H1 (cell line): Measurements from ENCODE around the gene MIB2. TPM values are rescaled to one million over a fixed set of nuclear protein-coding genes. Genes with fewer than 3 reads are reported as not detected.
"Not testable (repeated sequence)": the region's sequence is repeated elsewhere in the genome, so short reads cannot be mapped to it uniquely, and the experiment has no call there.

Experiments
- CTCF ChIA-PET: fragments of 300-600 bp; sonication (Branson Sonifier 250); formaldehyde crosslinking; loops from one replicate; lab custom pipeline; 2021; ENCODE audit not compliant: partially characterized antibody; lab: Charles Lee
- POLR2A ChIA-PET: fragments of 300-600 bp; sonication (Branson Sonifier 250); formaldehyde crosslinking; loops from one replicate; lab custom pipeline; 2021; ENCODE audit warnings: inconsistent platforms; ENCODE audit not compliant: partially characterized antibody; lab: Charles Lee
- DNase-seq, 2 experiments: peaks; one replicate each; pipeline versions ENCODE4 v3.0.0 to v3.0.0-alpha.2; 2010 to 2022; ENCODE audit warnings: low spot score in 2 of 2, low read depth in 1 of 2, mixed read lengths in 1 of 2
- FAIRE-seq: peaks from 2 replicates; lab custom pipeline; 2011; peaks lifted over from hg19 to GRCh38; lab: Jason Lieb, UNC
- H2AFZ ChIP-seq: 2 replicates; pipeline ENCODE4 v1.8.1; 2012; ENCODE audit warnings: low read length, inconsistent platforms
- H2AK5ac ChIP-seq: 2 replicates; pipeline ENCODE4 v1.6.1; 2013; ENCODE audit warnings: low read depth, low read length
- H2BK120ac ChIP-seq: replicated peaks from 2 replicates; pipeline ENCODE3; 2013; ENCODE audit warnings: low read depth, low read length, inconsistent platforms
- H2BK12ac ChIP-seq: 2 replicates; pipeline ENCODE4 v1.6.1; 2013; ENCODE audit warnings: low read depth, low read length
- H2BK15ac ChIP-seq: 2 replicates; pipeline ENCODE4 v1.6.1; 2013; ENCODE audit warnings: low read length
- H2BK20ac ChIP-seq: 2 replicates; pipeline ENCODE4 v1.6.1; 2013; ENCODE audit warnings: low read length
- H2BK5ac ChIP-seq: 2 replicates; pipeline ENCODE4 v1.6.1; 2013; ENCODE audit warnings: low read depth, low read length
- H3K14ac ChIP-seq: 2 replicates; pipeline ENCODE4 v1.6.1; 2013; ENCODE audit warnings: inconsistent platforms; ENCODE audit not compliant: insufficient read length
- H3K18ac ChIP-seq: 2 replicates; pipeline ENCODE4 v1.6.1; 2013; ENCODE audit warnings: low read length; ENCODE audit errors: extremely low read depth
- H3K23ac ChIP-seq: 2 replicates; pipeline ENCODE4 v1.6.1; 2013; ENCODE audit warnings: inconsistent platforms; ENCODE audit not compliant: insufficient read length
- H3K23me2 ChIP-seq: 2 replicates; pipeline ENCODE4 v1.6.1; 2013; ENCODE audit warnings: low read depth, low read length
- H3K27ac ChIP-seq: 2 replicates; pipeline ENCODE4 v1.6.1; 2011; ENCODE audit warnings: low read depth, low read length, inconsistent platforms
- H3K27me3 ChIP-seq, 4 experiments: replicated peaks in 1 of 4; 1 replicate in 1 of 4; 2 replicates in 3 of 4; pipeline versions ENCODE4 v1.6.1 to v1.8.1; 2011 to 2013; ENCODE audit warnings: low read length in 3 of 4, mild to moderate bottlenecking in 3 of 4, inconsistent platforms in 2 of 4, mixed read lengths in 2 of 4, moderate library complexity in 1 of 4; ENCODE audit not compliant: control insufficient read depth in 3 of 4, insufficient read depth in 3 of 4; ENCODE audit errors: extremely low read depth in 1 of 4
- H3K36me3 ChIP-seq, 4 experiments: 2 replicates each; pipeline versions ENCODE4 v1.6.1 to v1.8.1; 2011 to 2013; ENCODE audit warnings: mild to moderate bottlenecking in 4 of 4, low read length in 3 of 4, moderate library complexity in 2 of 4, control low read depth in 1 of 4, inconsistent platforms in 1 of 4; ENCODE audit not compliant: insufficient read depth in 4 of 4, control insufficient read depth in 2 of 4
- H3K4ac ChIP-seq: replicated peaks from 2 replicates; pipeline ENCODE3; 2013; ENCODE audit warnings: low read length, low read depth, mixed read lengths, inconsistent platforms; ENCODE audit not compliant: insufficient read length
- H3K4me1 ChIP-seq, 4 experiments: replicated peaks in 1 of 4; 1 replicate in 1 of 4; 2 replicates in 3 of 4; pipeline versions ENCODE4 v1.6.1 to v1.8.1; 2011 to 2013; ENCODE audit warnings: low read length in 3 of 4, inconsistent platforms in 2 of 4, mixed read lengths in 1 of 4; ENCODE audit not compliant: insufficient read depth in 4 of 4, control insufficient read depth in 3 of 4
- H3K4me2 ChIP-seq, 2 experiments: 2 replicates each; pipeline versions ENCODE4 v1.6.1 to v1.8.1; 2011 to 2013; ENCODE audit warnings: low read depth in 2 of 2, low read length in 2 of 2, control low read depth in 1 of 2, inconsistent platforms in 1 of 2, mild to moderate bottlenecking in 1 of 2; ENCODE audit not compliant: insufficient read depth in 1 of 2
- H3K4me3 ChIP-seq, 4 experiments: fragments of 200-600, 300-600 bp in 1 of 4; sonication (generic), shearing (Covaris generic), sonication (Bioruptor Twin) in 1 of 4; 2 replicates each; pipeline versions ENCODE4 v1.5.1 to v1.8.1; 2011 to 2016; ENCODE audit warnings: low read length in 4 of 4, low read depth in 3 of 4, control low read depth in 2 of 4, inconsistent platforms in 2 of 4, mild to moderate bottlenecking in 2 of 4, mixed read lengths in 1 of 4, moderate library complexity in 1 of 4; ENCODE audit not compliant: insufficient read depth in 2 of 4; ENCODE audit errors: extremely low read depth in 1 of 4
- H3K56ac ChIP-seq: replicated peaks from 2 replicates; pipeline ENCODE3; 2013; ENCODE audit warnings: low read depth, mild to moderate bottlenecking, mixed read lengths, low read length, inconsistent platforms; ENCODE audit not compliant: insufficient read length
- H3K79me1 ChIP-seq: 2 replicates; pipeline ENCODE4 v1.6.1; 2013; ENCODE audit warnings: low read depth, low read length, control low read depth
- H3K79me2 ChIP-seq, 2 experiments: 2 replicates each; pipeline versions ENCODE4 v1.6.1 to v1.8.1; 2012 to 2013; ENCODE audit warnings: low read length in 2 of 2, mild to moderate bottlenecking in 2 of 2, inconsistent platforms in 1 of 2; ENCODE audit not compliant: insufficient read depth in 2 of 2, control insufficient read depth in 1 of 2
- H3K9ac ChIP-seq, 4 experiments: replicated peaks in 1 of 4; 1 replicate in 1 of 4; 2 replicates in 3 of 4; pipeline versions ENCODE4 v1.6.1 to v1.8.1; 2011 to 2013; ENCODE audit warnings: low read depth in 3 of 4, low read length in 3 of 4, control low read depth in 2 of 4, mild to moderate bottlenecking in 2 of 4, moderate library complexity in 2 of 4, inconsistent platforms in 1 of 4; ENCODE audit errors: extremely low read depth in 1 of 4
- H3K9me3 ChIP-seq, 2 experiments: 2 replicates each; pipeline versions ENCODE4 v1.6.1 to v1.8.1; 2012 to 2013; ENCODE audit warnings: mild to moderate bottlenecking in 2 of 2, moderate library complexity in 2 of 2, control low read depth in 1 of 2, inconsistent platforms in 1 of 2, low read depth in 1 of 2, low read length in 1 of 2, mixed read lengths in 1 of 2; ENCODE audit not compliant: insufficient read depth in 2 of 2
- H4K20me1 ChIP-seq, 2 experiments: replicated peaks in 1 of 2; 2 replicates each; pipeline versions ENCODE3 to v1.8.1; 2011 to 2013; ENCODE audit warnings: inconsistent platforms in 2 of 2, low read length in 2 of 2, mild to moderate bottlenecking in 1 of 2; ENCODE audit not compliant: insufficient read depth in 2 of 2, control insufficient read depth in 1 of 2
- H4K5ac ChIP-seq: 2 replicates; pipeline ENCODE4 v1.6.1; 2013; ENCODE audit warnings: low read length, low read depth, mixed read lengths, inconsistent platforms; ENCODE audit not compliant: insufficient read length
- H4K8ac ChIP-seq: 2 replicates; pipeline ENCODE4 v1.8.0; 2013; ENCODE audit warnings: mild to moderate bottlenecking, moderate library complexity, low read length, inconsistent platforms; ENCODE audit not compliant: insufficient read depth; ENCODE audit errors: extremely low read depth
- H4K91ac ChIP-seq: replicated peaks from 2 replicates; pipeline ENCODE3; 2013; ENCODE audit warnings: low read length, mixed read lengths, inconsistent platforms; ENCODE audit not compliant: insufficient read length
- WGBS, 2 experiments: shearing (Covaris generic) in 1 of 2; methylation state at CpG; one replicate each; pipeline versions ENCODE4 v1.1.6 to v1.1.7; 2013 to 2015; ENCODE audit warnings: low lambda C conversion rate in 2 of 2, mixed read lengths in 2 of 2, inconsistent platforms in 1 of 2, low coverage in 1 of 2, missing lambda C conversion rate in 1 of 2; ENCODE audit not compliant: insufficient replicate concordance in 2 of 2, insufficient coverage in 1 of 2, insufficient read length in 1 of 2; ENCODE audit errors: extremely low coverage in 1 of 2, missing lambda C conversion rate in 1 of 2; 5-methylcytosine and 5-hydroxymethylcytosine counted together
- polyA plus RNA-seq, 7 experiments: library from polyadenylated mRNA; depleted of rRNA in 3 of 7; stranded (reverse) in 5 of 7; unstranded in 2 of 7; fragments of >200 nt in 5 of 7; fragments of 200-250 nt in 2 of 7; gene quantifications; 1 replicate in 5 of 7; 2 replicates in 1 of 7; 4 replicates in 1 of 7; pipeline versions ENCODE4 v1.2.1 to v1.2.3, GENCODE V29; 2011 to 2013; ENCODE audit warnings: missing spikeins in 2 of 7, mixed read lengths in 2 of 7
- total RNA-seq: library from RNA; stranded (reverse); fragmentation: NEBNext Ultra II Directional; extraction: Animal tissue kit (Norgen Biotek cat#: 25700); gene quantifications from 2 replicates; pipeline ENCODE4 v1.2.1, GENCODE V29; 2021

Gene MIB2
- total and polyA plus RNA-seq, 2 of the 8 experiments (the other 6 are each of a cell fraction or from before 2014, with no cell fraction given), result 32.5 to 60.0 TPM

GRCh38 chr1:1595341-1595740 lies 20.0 kb upstream of the MIB2 start:
- H4K8ac ChIP-seq, H3K79me1 ChIP-seq, H4K5ac ChIP-seq, H3K18ac ChIP-seq, H2BK15ac ChIP-seq, H3K9ac ChIP-seq, H2BK12ac ChIP-seq, H3K4me3 ChIP-seq, H3K36me3 ChIP-seq, H3K79me2 ChIP-seq, H2BK120ac ChIP-seq, H2BK20ac ChIP-seq, H3K27ac ChIP-seq, H3K14ac ChIP-seq, DNase-seq, FAIRE-seq, H3K4ac ChIP-seq, CTCF ChIA-PET, H3K23ac ChIP-seq, H2BK5ac ChIP-seq, H3K56ac ChIP-seq, H4K20me1 ChIP-seq, H2AFZ ChIP-seq, POLR2A ChIA-PET, H3K9me3 ChIP-seq, H3K4me2 ChIP-seq, H2AK5ac ChIP-seq, H4K91ac ChIP-seq: not testable (repeated sequence)
- peaks cover 7 to 23% (median 20%) of the 10 kb centered on the region in 4 experiments for H3K27me3 ChIP-seq
- peaks cover 11% of the 10 kb centered on the region; the same call in 1 of the 2 replicates for H3K23me2 ChIP-seq
- H3K4me1 ChIP-seq, result peaks cover 0 to 20% (median 16%) of the 10 kb centered on the region in 4 experiments; a peak in 6 of 7 replicates
- 92% methylated on average over 2 of the region's 2 CpGs; no CpG with 5 or more reads in 1 of the 2 experiments for WGBS, 2 experiments
